Panc1 (cell line): ENCODE results near the gene CFDP1. TPM values are rescaled to one million over a fixed set of nuclear protein-coding genes. Genes with fewer than 3 reads are reported as not detected.

Source experiments
- ATAC-seq: fragments of 200-7000 bp; cut with Tn5 transposase; 2 replicates; pipeline ENCODE4 v1.9.1; 2020; ENCODE audit warnings: mild to moderate bottlenecking, moderate library complexity
- BruUV-seq: library from RNA; stranded (reverse); fragments of 400-500 nt; replicated peaks from 2 replicates; lab custom pipeline; 2021; lab: Mats Ljungman, UMichigan
- CTCF ChIA-PET: fragments of 300-600 bp; sonication (Branson Sonifier 250); formaldehyde crosslinking; loops from one replicate; lab custom pipeline; 2022; ENCODE audit warnings: antibody characterized with exemption; lab: Charles Lee
- POLR2A ChIA-PET: fragments of 300-600 bp; sonication (Branson Sonifier 250); formaldehyde crosslinking; loops from one replicate; lab custom pipeline; 2022; ENCODE audit warnings: antibody characterized with exemption; lab: Charles Lee
- DNase-seq: peaks from one replicate; pipeline ENCODE4 v3.0.0-alpha.2; 2010; ENCODE audit warnings: low read depth, low spot score
- H3K27ac ChIP-seq: 2 replicates; pipeline ENCODE4 v1.5.1; 2011; ENCODE audit warnings: mild to moderate bottlenecking, low read length, inconsistent platforms
- H3K27me3 ChIP-seq: fragments of 200-500 bp; sonication (Bioruptor generic); 2 replicates; pipeline ENCODE4 v1.6.0; 2014; ENCODE audit warnings: low read length, inconsistent platforms; ENCODE audit not compliant: control insufficient read depth, insufficient read depth
- H3K36me3 ChIP-seq: fragments of 200-500 bp; sonication (Bioruptor generic); 2 replicates; pipeline ENCODE4 v1.5.1; 2014; ENCODE audit warnings: inconsistent platforms, mild to moderate bottlenecking, low read length, moderate library complexity; ENCODE audit not compliant: control insufficient read depth, insufficient read depth
- H3K4me1 ChIP-seq: 2 replicates; pipeline ENCODE4 v1.5.1; 2011; ENCODE audit warnings: inconsistent platforms, mild to moderate bottlenecking, low read length, moderate library complexity; ENCODE audit not compliant: control insufficient read depth, insufficient read depth
- H3K4me3 ChIP-seq, 2 experiments: 2 replicates each; pipeline ENCODE4 v1.5.1; 2011 to 2012; ENCODE audit warnings: low read depth in 2 of 2, low read length in 2 of 2, mild to moderate bottlenecking in 2 of 2, inconsistent platforms in 1 of 2, moderate library complexity in 1 of 2
- H3K9me3 ChIP-seq: fragments of 200-500 bp; sonication (Bioruptor generic); 2 replicates; pipeline ENCODE4 v1.5.1; 2014; ENCODE audit warnings: low read depth, mild to moderate bottlenecking, inconsistent platforms, low read length, moderate library complexity; ENCODE audit not compliant: control insufficient read depth, insufficient read depth
- POLR2AphosphoS5 ChIP-seq: IDR thresholded peaks from 2 replicates; pipeline ENCODE4 v1.6.1; 2012; ENCODE audit warnings: mild to moderate bottlenecking, low read depth, low read length, moderate library complexity
- SIN3A ChIP-seq: IDR thresholded peaks from 2 replicates; pipeline ENCODE4 v1.6.1; 2012; ENCODE audit warnings: low read depth, mild to moderate bottlenecking, low read length, moderate library complexity, borderline replicate concordance; ENCODE audit not compliant: insufficient read depth
- TCF7L2 ChIP-seq: IDR thresholded peaks from 2 replicates; pipeline ENCODE4 v1.6.1; 2011; ENCODE audit warnings: mild to moderate bottlenecking, low read depth, low read length, inconsistent platforms
- in situ Hi-C: cut with HindIII; loops from 2 replicates; pipeline ENCODE4 v1.10.0; 2016; ENCODE audit warnings: low sequenced_read_pairs, low pct_unique_long_range_greater_than_20kb
- intact Hi-C: fragments of 100-400 bp; cut with micrococcal nuclease; formaldehyde crosslinking; loops from one replicate; pipeline ENCODE4 v1.10.0; 2022; ENCODE audit not compliant: unreplicated experiment
- total RNA-seq: library from RNA; stranded (reverse); gene quantifications from one replicate; pipeline ENCODE4 v1.2.1, GENCODE V29; 2021; ENCODE audit not compliant: unreplicated experiment
- TF ChIP-seq, protein P1 (sequence below), 2 experiments: IDR thresholded peaks; 2 replicates each; pipeline ENCODE4 v1.6.1; 2011 to 2012; ENCODE audit warnings: low read depth in 2 of 2, control low read depth in 1 of 2, low read length in 1 of 2, mild to moderate bottlenecking in 1 of 2, moderate library complexity in 1 of 2; ENCODE audit not compliant: insufficient read depth in 1 of 2
- TF ChIP-seq, protein P2 (sequence below): fragments of 450-650 bp; IDR thresholded peaks from 2 replicates; pipeline ENCODE4 v1.5.1; 2017; ENCODE audit warnings: mild to moderate bottlenecking

CFDP1 gene
- total RNA-seq, 1 experiment from 2014 or later, result 25.7 TPM

DNA sequence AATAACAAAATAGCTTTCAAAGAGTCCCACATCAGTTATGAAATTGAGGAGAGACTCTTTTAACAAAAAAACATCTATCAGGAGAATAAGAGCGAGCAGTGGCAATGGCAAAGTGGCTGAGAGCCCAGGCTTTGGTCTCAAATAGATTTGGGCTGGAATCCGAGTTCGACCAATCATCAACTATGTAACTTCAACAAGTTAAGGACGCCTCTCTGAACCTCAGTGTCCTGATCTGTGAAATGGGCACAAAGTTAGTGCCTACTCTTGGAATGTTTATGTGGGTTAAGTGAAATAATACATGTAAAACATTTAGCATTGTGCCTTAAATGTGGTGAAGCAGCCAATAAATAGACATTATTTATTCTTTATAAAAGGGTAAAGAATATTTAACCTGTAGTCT is 45.4 kb downstream of the CFDP1 start:
- BruUV-seq, result no TSS peak
- DNase-seq (no peak), ATAC-seq (no peak)
- TF ChIP-seq, protein P1, sequence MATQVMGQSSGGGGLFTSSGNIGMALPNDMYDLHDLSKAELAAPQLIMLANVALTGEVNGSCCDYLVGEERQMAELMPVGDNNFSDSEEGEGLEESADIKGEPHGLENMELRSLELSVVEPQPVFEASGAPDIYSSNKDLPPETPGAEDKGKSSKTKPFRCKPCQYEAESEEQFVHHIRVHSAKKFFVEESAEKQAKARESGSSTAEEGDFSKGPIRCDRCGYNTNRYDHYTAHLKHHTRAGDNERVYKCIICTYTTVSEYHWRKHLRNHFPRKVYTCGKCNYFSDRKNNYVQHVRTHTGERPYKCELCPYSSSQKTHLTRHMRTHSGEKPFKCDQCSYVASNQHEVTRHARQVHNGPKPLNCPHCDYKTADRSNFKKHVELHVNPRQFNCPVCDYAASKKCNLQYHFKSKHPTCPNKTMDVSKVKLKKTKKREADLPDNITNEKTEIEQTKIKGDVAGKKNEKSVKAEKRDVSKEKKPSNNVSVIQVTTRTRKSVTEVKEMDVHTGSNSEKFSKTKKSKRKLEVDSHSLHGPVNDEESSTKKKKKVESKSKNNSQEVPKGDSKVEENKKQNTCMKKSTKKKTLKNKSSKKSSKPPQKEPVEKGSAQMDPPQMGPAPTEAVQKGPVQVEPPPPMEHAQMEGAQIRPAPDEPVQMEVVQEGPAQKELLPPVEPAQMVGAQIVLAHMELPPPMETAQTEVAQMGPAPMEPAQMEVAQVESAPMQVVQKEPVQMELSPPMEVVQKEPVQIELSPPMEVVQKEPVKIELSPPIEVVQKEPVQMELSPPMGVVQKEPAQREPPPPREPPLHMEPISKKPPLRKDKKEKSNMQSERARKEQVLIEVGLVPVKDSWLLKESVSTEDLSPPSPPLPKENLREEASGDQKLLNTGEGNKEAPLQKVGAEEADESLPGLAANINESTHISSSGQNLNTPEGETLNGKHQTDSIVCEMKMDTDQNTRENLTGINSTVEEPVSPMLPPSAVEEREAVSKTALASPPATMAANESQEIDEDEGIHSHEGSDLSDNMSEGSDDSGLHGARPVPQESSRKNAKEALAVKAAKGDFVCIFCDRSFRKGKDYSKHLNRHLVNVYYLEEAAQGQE (IDR thresholded peaks at IDR 0.05; ENCODE audit: insufficient read depth in 1 of 2, low read depth in 2 of 2, low read length in 1 of 2), result no peak
- TF ChIP-seq TCF7L2, result no peak
- TF ChIP-seq SIN3A, result no peak
- TF ChIP-seq, protein P2, sequence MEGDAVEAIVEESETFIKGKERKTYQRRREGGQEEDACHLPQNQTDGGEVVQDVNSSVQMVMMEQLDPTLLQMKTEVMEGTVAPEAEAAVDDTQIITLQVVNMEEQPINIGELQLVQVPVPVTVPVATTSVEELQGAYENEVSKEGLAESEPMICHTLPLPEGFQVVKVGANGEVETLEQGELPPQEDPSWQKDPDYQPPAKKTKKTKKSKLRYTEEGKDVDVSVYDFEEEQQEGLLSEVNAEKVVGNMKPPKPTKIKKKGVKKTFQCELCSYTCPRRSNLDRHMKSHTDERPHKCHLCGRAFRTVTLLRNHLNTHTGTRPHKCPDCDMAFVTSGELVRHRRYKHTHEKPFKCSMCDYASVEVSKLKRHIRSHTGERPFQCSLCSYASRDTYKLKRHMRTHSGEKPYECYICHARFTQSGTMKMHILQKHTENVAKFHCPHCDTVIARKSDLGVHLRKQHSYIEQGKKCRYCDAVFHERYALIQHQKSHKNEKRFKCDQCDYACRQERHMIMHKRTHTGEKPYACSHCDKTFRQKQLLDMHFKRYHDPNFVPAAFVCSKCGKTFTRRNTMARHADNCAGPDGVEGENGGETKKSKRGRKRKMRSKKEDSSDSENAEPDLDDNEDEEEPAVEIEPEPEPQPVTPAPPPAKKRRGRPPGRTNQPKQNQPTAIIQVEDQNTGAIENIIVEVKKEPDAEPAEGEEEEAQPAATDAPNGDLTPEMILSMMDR, result no peak
- no peak for TF ChIP-seq POLR2AphosphoS5
- ChIA-PET POLR2A (no interaction called here), CTCF (interaction anchor here (0.6 to 1.1 kb wide), 2 partner anchors 189 to 392 kb away, joined by 3 to 5 read pairs; no protein-coding TSS in a partner anchor)
- no peak overlapping the region for H3K4me3 ChIP-seq
- no peaks in the 10 kb centered on the region for H3K27me3 ChIP-seq
- peaks cover 2% of the 10 kb centered on the region; the same call in 1 of the 2 replicates for H3K36me3 ChIP-seq
- in situ Hi-C loops, result no loop called here
- no peaks in the 10 kb centered on the region for H3K4me1 ChIP-seq
- H3K9me3 ChIP-seq, result no peaks in the 10 kb centered on the region
- intact Hi-C loops, result loop anchor here (10.0 kb wide), 1 partner anchor 153 kb away; no protein-coding TSS in a partner anchor
- no peak overlapping the region for H3K27ac ChIP-seq

DNA sequence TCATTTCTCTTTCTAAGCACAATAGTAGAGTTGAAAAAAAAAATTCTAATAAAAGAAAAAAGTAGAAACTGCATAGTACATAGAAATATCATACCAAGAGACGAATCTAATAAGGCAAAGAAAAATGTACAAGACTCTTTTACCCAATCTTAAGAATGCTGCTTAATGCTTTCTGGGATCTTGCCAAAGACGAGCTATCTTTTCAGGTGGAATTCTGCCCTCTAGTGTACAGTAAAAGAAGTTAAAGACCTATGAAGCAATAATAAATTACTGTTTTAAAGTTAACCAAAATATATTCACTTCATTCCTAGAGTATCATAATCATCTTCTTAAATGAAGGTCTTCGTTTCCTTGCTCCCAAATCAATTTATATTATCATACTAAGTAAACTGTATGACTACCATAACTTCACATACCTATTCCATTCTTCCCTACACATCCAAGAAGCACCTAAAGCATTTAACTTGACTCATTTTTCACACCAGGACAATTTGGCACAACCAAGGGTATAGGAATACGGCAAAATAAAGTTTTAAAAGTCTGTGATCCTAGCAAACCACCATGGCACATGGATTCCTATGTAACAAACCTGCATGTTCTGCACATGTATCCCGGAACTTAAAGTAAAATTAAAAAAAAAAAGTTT is 47.7 kb downstream of the CFDP1 start:
- intact Hi-C loops (loop anchor here (10.0 kb wide), 1 partner anchor 151 kb away; no protein-coding TSS in a partner anchor), in situ Hi-C loops (no loop called here)
- Histone ChIP-seq H3K36me3 (peaks cover 2% of the 10 kb centered on the region; the same call in 1 of the 2 replicates), H3K4me3 (no peak overlapping the region), H3K27me3 (no peaks in the 10 kb centered on the region), H3K27ac (no peak overlapping the region), H3K9me3 (no peaks in the 10 kb centered on the region), H3K4me1 (no peaks in the 10 kb centered on the region)
- ATAC-seq, result no peak
- TF ChIP-seq, protein P1 (IDR thresholded peaks at IDR 0.05; ENCODE audit: insufficient read depth in 1 of 2, low read depth in 2 of 2, low read length in 1 of 2), result no peak
- TF ChIP-seq, protein P2, result peak; percentile 58; the same call in 1 of the 2 replicates
- DNase-seq, result peak; percentile 42
- BruUV-seq, result no TSS peak
- CTCF ChIA-PET, result interaction anchor here (0.7 kb wide), 1 partner anchor 124 kb away, joined by 3 read pairs; no protein-coding TSS in a partner anchor
- POLR2A ChIA-PET, result no interaction called here
